Liver (tissue), 9 donors: Measurements from ENCODE around the gene NHSL2. TPM values are rescaled to one million over a fixed set of nuclear protein-coding genes. Genes with fewer than 3 reads are reported as not detected.

Source experiments
- DNase-seq: peaks from one replicate; pipeline ENCODE4 v3.0.0-alpha.2; 2017; ENCODE audit warnings: low spot score
- H3K27ac ChIP-seq, 2 donors: one replicate each; pipeline ENCODE4 v1.7.0; 2013; ENCODE audit warnings: inconsistent platforms in 2 of 2, low read length in 2 of 2, control low read depth in 1 of 2, low read depth in 1 of 2, mild to moderate bottlenecking in 1 of 2
- H3K27me3 ChIP-seq, 4 donors: one replicate each; pipeline versions ENCODE4 v1.6.1 to v1.7.0; 2013; ENCODE audit warnings: low read length in 3 of 4, inconsistent platforms in 1 of 4, mild to moderate bottlenecking in 1 of 4, moderate library complexity in 1 of 4; ENCODE audit not compliant: control insufficient read depth in 4 of 4, insufficient read depth in 4 of 4
- H3K36me3 ChIP-seq, 4 donors: one replicate each; pipeline versions ENCODE4 v1.6.1 to v1.7.0; 2013; ENCODE audit warnings: low read length in 3 of 4, mild to moderate bottlenecking in 3 of 4, low read depth in 1 of 4, moderate library complexity in 1 of 4; ENCODE audit not compliant: control insufficient read depth in 4 of 4, insufficient read depth in 3 of 4
- H3K4me1 ChIP-seq, 4 donors: one replicate each; pipeline versions ENCODE4 v1.6.1 to v1.7.0; 2013; ENCODE audit warnings: low read length in 3 of 4, mild to moderate bottlenecking in 3 of 4, moderate library complexity in 1 of 4; ENCODE audit not compliant: control insufficient read depth in 4 of 4, insufficient read depth in 4 of 4
- H3K4me3 ChIP-seq, 3 donors: one replicate each; pipeline versions ENCODE4 v1.6.1 to v1.7.0; 2013; ENCODE audit warnings: low read length in 3 of 3, control low read depth in 1 of 3, low read depth in 1 of 3, mild to moderate bottlenecking in 1 of 3
- H3K9ac ChIP-seq, 2 donors: one replicate each; pipeline ENCODE4 v1.7.0; 2013; ENCODE audit warnings: low read length in 2 of 2, mild to moderate bottlenecking in 2 of 2, moderate library complexity in 2 of 2, control low read depth in 1 of 2, low read depth in 1 of 2
- H3K9me3 ChIP-seq, 4 donors: one replicate each; pipeline versions ENCODE4 v1.6.1 to v1.7.0; 2013; ENCODE audit warnings: low read length in 3 of 4; ENCODE audit not compliant: control insufficient read depth in 4 of 4
- CTCF ChIP-seq: fragments of 150-350 bp; IDR thresholded peaks from 2 replicates; pipeline ENCODE4 v1.5.1; 2017; ENCODE audit warnings: improper control_type of control experiment, low read depth, low read length; ENCODE audit not compliant: missing input control
- EGR1 ChIP-seq, 2 donors: IDR thresholded peaks; 2 replicates each; pipeline ENCODE4 v1.6.1; 2016 to 2018; ENCODE audit warnings: antibody characterized with exemption in 2 of 2, low read depth in 2 of 2
- FOXA1 ChIP-seq: IDR thresholded peaks from 2 replicates; pipeline ENCODE4 v1.6.1; 2016; ENCODE audit warnings: antibody characterized with exemption
- FOXA2 ChIP-seq: IDR thresholded peaks from 2 replicates; pipeline ENCODE4 v1.6.1; 2016; ENCODE audit warnings: antibody characterized with exemption
- GABPA ChIP-seq, 2 donors: IDR thresholded peaks in 1 of 2; conservative IDR thresholded peaks in 1 of 2; 2 replicates each; pipeline ENCODE4 v1.6.1; 2016; ENCODE audit warnings: antibody characterized with exemption in 2 of 2, mild to moderate bottlenecking in 1 of 2, moderate library complexity in 1 of 2
- HNF4A ChIP-seq, 2 donors: conservative IDR thresholded peaks; 2 replicates each; pipeline ENCODE4 v1.6.1; 2016; ENCODE audit warnings: antibody characterized with exemption in 2 of 2, mild to moderate bottlenecking in 2 of 2
- HNF4G ChIP-seq: IDR thresholded peaks from 2 replicates; pipeline ENCODE4 v1.6.1; 2016; ENCODE audit warnings: antibody characterized with exemption
- JUND ChIP-seq, 2 donors: IDR thresholded peaks; 2 replicates each; pipeline ENCODE4 v1.6.1; 2016; ENCODE audit warnings: antibody characterized with exemption in 2 of 2
- NR2F2 ChIP-seq: IDR thresholded peaks from 2 replicates; pipeline ENCODE4 v1.6.1; 2016; ENCODE audit warnings: antibody characterized with exemption
- RAD21 ChIP-seq, 2 donors: IDR thresholded peaks; 2 replicates each; pipeline ENCODE4 v1.6.1; 2016; ENCODE audit warnings: antibody characterized with exemption in 2 of 2, mild to moderate bottlenecking in 2 of 2
- REST ChIP-seq: IDR thresholded peaks from 2 replicates; pipeline ENCODE4 v1.6.1; 2016; ENCODE audit warnings: antibody characterized with exemption, mild to moderate bottlenecking
- RXRA ChIP-seq, 2 donors: IDR thresholded peaks; 2 replicates each; pipeline ENCODE4 v1.6.1; 2017 to 2018; ENCODE audit warnings: antibody characterized with exemption in 2 of 2, mild to moderate bottlenecking in 1 of 2
- SP1 ChIP-seq: IDR thresholded peaks from 2 replicates; pipeline ENCODE4 v1.6.1; 2018; ENCODE audit warnings: antibody characterized with exemption, mild to moderate bottlenecking
- TAF1 ChIP-seq: conservative IDR thresholded peaks from 2 replicates; pipeline ENCODE4 v1.6.1; 2016; ENCODE audit warnings: antibody characterized with exemption, mild to moderate bottlenecking
- YY1 ChIP-seq: IDR thresholded peaks from 2 replicates; pipeline ENCODE4 v1.6.1; 2016; ENCODE audit warnings: antibody characterized with exemption, mild to moderate bottlenecking
- WGBS: extraction: QIAGEN DNeasy Blood & Tissue Kit; methylation state at CpG from one replicate; pipeline ENCODE4 v1.1.7; 2013; 5-methylcytosine and 5-hydroxymethylcytosine counted together
- polyA plus RNA-seq, 2 donors: library from polyadenylated mRNA; stranded (reverse) in 1 of 2; unstranded in 1 of 2; fragments of 200-250 nt in 1 of 2; fragments of >200 nt in 1 of 2; fragmentation: Nextera tagmentation in 1 of 2; extraction: Ambion mirVana in 1 of 2; gene quantifications; one replicate each; pipeline versions ENCODE4 v1.2.1 to v1.2.3, GENCODE V29; 2013 to 2015
- total RNA-seq, 2 donors: library from RNA; depleted of rRNA; stranded (reverse); fragments of >200 nt; gene quantifications; one replicate each; pipeline ENCODE4 v1.2.3, GENCODE V29; 2014
- TF ChIP-seq, protein P1 (sequence below): IDR thresholded peaks from 2 replicates; pipeline ENCODE4 v1.6.1; 2016; ENCODE audit warnings: antibody characterized with exemption
- donor health status: healthy.
- donor health status: healthy.
- donor health status: healthy.
- donor health status: healthy.
- donor health status: healthy.

NHSL2 gene
- total and polyA plus RNA-seq, 4 donors, result 0.45 to 1.3 (median 1.1) TPM

DNA sequence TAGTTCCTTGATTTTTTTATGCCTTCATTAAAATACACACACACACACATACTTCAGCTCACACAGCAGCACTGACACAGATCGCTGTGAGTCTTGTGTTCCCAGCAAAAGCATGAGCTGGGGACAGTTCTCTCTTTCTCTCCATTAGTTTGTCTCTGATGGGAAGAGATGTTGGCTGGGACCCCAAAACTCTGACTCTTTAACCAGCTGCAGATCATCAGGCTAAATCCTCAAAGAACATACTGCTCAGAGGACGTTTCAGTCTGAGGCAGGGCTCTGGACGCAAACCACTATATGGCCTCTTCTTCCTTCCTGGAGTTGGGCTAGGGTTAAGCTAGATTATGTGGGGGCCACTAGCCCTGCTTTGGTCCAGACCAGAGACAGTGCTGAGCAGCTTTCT, 109.6 kb downstream of the NHSL2 start:
- Histone ChIP-seq H3K9ac (no peak overlapping the region), H3K27me3 (peaks cover 0 to 3% (median 0%) of the 10 kb centered on the region in 4 donors), H3K4me1 (peaks cover 0 to 4% (median 0%) of the 10 kb centered on the region in 4 donors), H3K4me3 (no peak overlapping the region), H3K36me3 (no peaks in the 10 kb centered on the region), H3K27ac (no peak overlapping the region), H3K9me3 (no peaks in the 10 kb centered on the region)
- no peak for DNase-seq
- WGBS, result 86% methylated on average over 3 of the region's 3 CpGs
- TF ChIP-seq TAF1, result no peak

- Histone ChIP-seq H3K4me3 (no peak overlapping the region), H3K9me3 (no peaks in the 10 kb centered on the region), H3K36me3 (no peaks in the 10 kb centered on the region), H3K27me3 (peaks cover 0 to 3% (median 0%) of the 10 kb centered on the region in 4 donors), H3K9ac (no peak overlapping the region), H3K4me1 (peaks cover 0 to 4% (median 0%) of the 10 kb centered on the region in 4 donors), H3K27ac (no peak overlapping the region)
- 62% methylated on average over 3 of the region's 3 CpGs for WGBS
- no peak for DNase-seq
- no peak for TF ChIP-seq EGR1 (IDR thresholded peaks at IDR 0.05; ENCODE audit: low read depth in 2 of 2)
- peak in 1 of 2 donors; percentile 9 for TF ChIP-seq HNF4A (conservative IDR thresholded peaks at IDR 0.05)
- TF ChIP-seq HNF4G, result no peak
- no peak for TF ChIP-seq RAD21 (IDR thresholded peaks at IDR 0.05)
- TF ChIP-seq GABPA (IDR thresholded peaks at IDR 0.05 in 1 of 2, conservative IDR thresholded peaks at IDR 0.05 in 1 of 2), result no peak
These were observed 110.1 kb downstream of the NHSL2 start for GRCh38 chrX:72020788-72021187.

DNA sequence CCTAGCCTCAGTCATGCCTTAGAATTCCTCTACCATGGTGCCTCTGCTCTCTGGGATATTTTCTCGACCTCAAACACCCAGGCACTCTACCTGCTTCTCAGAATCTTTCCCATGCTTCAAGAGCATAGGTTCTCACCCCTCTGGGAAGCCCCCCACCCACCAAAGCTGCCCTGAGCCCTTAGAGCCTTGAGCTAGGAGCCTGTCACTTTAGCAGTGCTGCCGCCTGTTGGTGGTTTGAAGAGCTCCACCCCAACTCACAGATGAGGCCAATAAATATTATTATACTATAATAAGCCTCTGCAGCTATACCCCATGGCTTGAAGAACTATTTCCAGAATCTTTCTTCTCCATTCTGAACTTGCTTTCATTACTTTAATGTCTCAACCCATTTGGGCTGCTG, 111.3 kb downstream of the NHSL2 start:
- WGBS, result 72% methylated on average over 2 of the region's 2 CpGs
- Histone ChIP-seq H3K4me1 (peaks cover 0 to 4% (median 0%) of the 10 kb centered on the region in 4 donors), H3K9me3 (no peaks in the 10 kb centered on the region), H3K4me3 (no peak overlapping the region), H3K27me3 (peaks cover 0 to 3% (median 0%) of the 10 kb centered on the region in 4 donors), H3K9ac (no peak overlapping the region), H3K36me3 (no peaks in the 10 kb centered on the region), H3K27ac (no peak overlapping the region)
- no peak for DNase-seq
- TF ChIP-seq CTCF (peak; percentile 16), RXRA (IDR thresholded peaks at IDR 0.05) (no peak), RAD21 (IDR thresholded peaks at IDR 0.05) (peak in 1 of 2 donors; percentile 19)

DNA sequence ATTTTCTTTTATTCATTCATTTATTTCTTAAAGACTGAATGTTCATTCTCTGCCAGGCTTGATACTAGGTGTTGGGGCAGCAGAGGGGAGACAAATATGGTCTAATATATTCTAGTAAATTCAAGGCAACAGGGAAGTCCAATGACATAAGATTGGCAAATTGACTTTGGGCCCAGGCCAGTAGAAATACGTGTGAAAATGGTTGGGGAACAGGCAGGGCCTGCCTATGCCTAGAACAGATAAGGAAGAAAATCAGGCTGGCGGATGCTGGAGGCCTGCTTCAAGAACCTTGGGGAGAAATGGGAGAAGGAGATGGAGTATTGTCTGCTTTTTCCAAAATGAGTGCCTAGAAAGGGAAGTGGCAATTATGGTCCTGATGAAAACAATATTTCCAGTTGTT, 112.4 kb downstream of the NHSL2 start:
- Histone ChIP-seq H3K9me3 (no peaks in the 10 kb centered on the region), H3K9ac (no peak overlapping the region), H3K36me3 (no peaks in the 10 kb centered on the region), H3K4me1 (peaks cover 0 to 4% (median 0%) of the 10 kb centered on the region in 4 donors), H3K27me3 (peaks cover 0 to 3% (median 0%) of the 10 kb centered on the region in 4 donors), H3K27ac (no peak overlapping the region), H3K4me3 (no peak overlapping the region)
- DNase-seq, result no peak
- TF ChIP-seq FOXA2 (no peak), HNF4G (no peak), SP1 (no peak), REST (no peak), YY1 (no peak), FOXA1 (no peak), TAF1 (no peak), JUND (IDR thresholded peaks at IDR 0.05) (no peak), RAD21 (IDR thresholded peaks at IDR 0.05) (no peak), NR2F2 (no peak)
- TF ChIP-seq, protein P1, sequence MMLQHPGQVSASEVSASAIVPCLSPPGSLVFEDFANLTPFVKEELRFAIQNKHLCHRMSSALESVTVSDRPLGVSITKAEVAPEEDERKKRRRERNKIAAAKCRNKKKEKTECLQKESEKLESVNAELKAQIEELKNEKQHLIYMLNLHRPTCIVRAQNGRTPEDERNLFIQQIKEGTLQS, result no peak
- WGBS, result 64% methylated on average over 2 of the region's 2 CpGs
